Transverse colon (tissue), 4 donors: ENCODE measurements around the gene HTR3B. TPM values are rescaled to one million over a fixed set of nuclear protein-coding genes. Genes with fewer than 3 reads are reported as not detected.
"Not testable (repeated sequence)": the region's sequence is repeated elsewhere in the genome, so short reads cannot be mapped to it uniquely, and the experiment has no call there.

Experiments used
- DNase-seq: peaks from one replicate; pipeline ENCODE4 v3.0.0-alpha.2; 2019
- H3K27ac ChIP-seq, 4 donors: fragments of 200-600 bp; sonication (generic); 2 replicates each; pipeline ENCODE4 v1.5.1; 2016 to 2018; ENCODE audit warnings: inconsistent platforms in 4 of 4
- H3K27me3 ChIP-seq: fragments of 200-600 bp; sonication (generic); 2 replicates; pipeline ENCODE4 v1.5.1; 2017; ENCODE audit warnings: inconsistent platforms
- H3K36me3 ChIP-seq, 4 donors: fragments of 200-600 bp; sonication (generic); 2 replicates each; pipeline ENCODE4 v1.5.1; 2017 to 2019; ENCODE audit warnings: inconsistent platforms in 4 of 4
- H3K4me1 ChIP-seq, 4 donors: fragments of 200-600 bp; sonication (generic); 2 replicates each; pipeline ENCODE4 v1.5.1; 2017 to 2020; ENCODE audit warnings: inconsistent platforms in 4 of 4
- H3K4me3 ChIP-seq, 4 donors: fragments of 200-600 bp; sonication (generic); 1 replicate in 1 of 4; 2 replicates in 3 of 4; pipeline versions ENCODE4 v1.5.1 to v1.6.1; 2017 to 2019; ENCODE audit warnings: inconsistent platforms in 4 of 4
- H3K9me3 ChIP-seq, 2 donors: fragments of 200-600 bp; sonication (generic); 2 replicates each; pipeline ENCODE4 v1.5.1; 2017 to 2019; ENCODE audit warnings: inconsistent platforms in 2 of 2
- EP300 ChIP-seq: sonication (generic); formaldehyde crosslinking; IDR thresholded peaks from one replicate; pipeline ENCODE4 v1.6.1; 2017; ENCODE audit warnings: antibody characterized with exemption, low read depth
- POLR2A ChIP-seq: fragments of 450-650 bp; IDR thresholded peaks from one replicate; pipeline ENCODE4 v1.6.1; 2016; ENCODE audit warnings: antibody characterized with exemption, mild to moderate bottlenecking, moderate library complexity
- POLR2AphosphoS5 ChIP-seq, 3 donors: sonication (generic); formaldehyde crosslinking; IDR thresholded peaks; one replicate each; pipeline ENCODE4 v1.6.1; 2016; ENCODE audit warnings: antibody characterized with exemption in 3 of 3
- WGBS, 2 donors: methylation state at CpG; one replicate each; pipeline ENCODE4 v1.1.5; 2018; ENCODE audit warnings: low coverage in 1 of 2; 5-methylcytosine and 5-hydroxymethylcytosine counted together
- in situ Hi-C, 4 donors: fragments of 200-750 bp; cut with MboI; loops; one replicate each; pipeline versions ENCODE4 v1.15.0 to v1.15.1; 2017; ENCODE audit warnings: low sequenced_read_pairs in 3 of 4, low pct_ligation_motif_present in 1 of 4, low pct_unique_long_range_greater_than_20kb in 1 of 4
- intact Hi-C: fragments of 100-400 bp; cut with DNase I; formaldehyde crosslinking; loops from one replicate; pipeline ENCODE4 v1.15.1; 2023; ENCODE audit warnings: low total_unique reads
- total RNA-seq, 4 donors: library from RNA; depleted of rRNA; stranded (reverse); fragments of >200 nt; gene quantifications; one replicate each; pipeline ENCODE4 v1.1.0, GENCODE V29; 2016
- TF ChIP-seq, protein P1 (sequence below), 5 experiments: fragments of 200-600 bp in 3 of 5; fragments of 450-650 bp in 2 of 5; sonication (generic) in 3 of 5; IDR thresholded peaks; 1 replicate in 2 of 5; 2 replicates in 3 of 5; pipeline ENCODE4 v1.5.1; 2016 to 2017; ENCODE audit warnings: antibody characterized with exemption in 5 of 5, inconsistent platforms in 3 of 5, mild to moderate bottlenecking in 2 of 5, moderate library complexity in 1 of 5

The HTR3B gene
- total RNA-seq, 4 donors from 2014 or later = 0.14 TPM; not detected in 3

DNA sequence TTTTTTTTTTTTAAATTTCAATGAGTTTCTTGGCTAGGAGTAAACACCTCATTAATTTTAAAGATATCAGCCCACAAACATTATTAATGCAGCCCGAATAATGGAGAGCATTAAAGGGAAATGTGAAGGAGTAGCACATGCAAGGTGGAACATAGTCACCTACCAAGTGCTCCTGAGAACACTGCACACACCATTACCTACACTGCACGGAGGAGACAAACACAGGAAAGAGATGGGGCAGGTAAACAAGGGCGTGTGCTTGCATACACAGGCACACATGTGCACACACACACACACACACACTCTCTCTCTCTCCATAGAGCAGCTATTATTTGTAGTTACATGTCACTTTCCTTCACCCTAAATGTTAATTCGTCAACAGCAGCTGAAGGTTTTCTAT is 30.2 kb downstream of the HTR3B start:
- intact Hi-C loops (no loop called here), in situ Hi-C loops (no loop called here)
- no peak overlapping the region for H3K27ac ChIP-seq
- no peaks in the 10 kb centered on the region for H3K9me3 ChIP-seq
- no peaks in the 10 kb centered on the region for H3K27me3 ChIP-seq
- TF ChIP-seq EP300 (no peak), POLR2AphosphoS5 (IDR thresholded peaks at IDR 0.05) (no peak), POLR2A (no peak)
- TF ChIP-seq, protein P1, sequence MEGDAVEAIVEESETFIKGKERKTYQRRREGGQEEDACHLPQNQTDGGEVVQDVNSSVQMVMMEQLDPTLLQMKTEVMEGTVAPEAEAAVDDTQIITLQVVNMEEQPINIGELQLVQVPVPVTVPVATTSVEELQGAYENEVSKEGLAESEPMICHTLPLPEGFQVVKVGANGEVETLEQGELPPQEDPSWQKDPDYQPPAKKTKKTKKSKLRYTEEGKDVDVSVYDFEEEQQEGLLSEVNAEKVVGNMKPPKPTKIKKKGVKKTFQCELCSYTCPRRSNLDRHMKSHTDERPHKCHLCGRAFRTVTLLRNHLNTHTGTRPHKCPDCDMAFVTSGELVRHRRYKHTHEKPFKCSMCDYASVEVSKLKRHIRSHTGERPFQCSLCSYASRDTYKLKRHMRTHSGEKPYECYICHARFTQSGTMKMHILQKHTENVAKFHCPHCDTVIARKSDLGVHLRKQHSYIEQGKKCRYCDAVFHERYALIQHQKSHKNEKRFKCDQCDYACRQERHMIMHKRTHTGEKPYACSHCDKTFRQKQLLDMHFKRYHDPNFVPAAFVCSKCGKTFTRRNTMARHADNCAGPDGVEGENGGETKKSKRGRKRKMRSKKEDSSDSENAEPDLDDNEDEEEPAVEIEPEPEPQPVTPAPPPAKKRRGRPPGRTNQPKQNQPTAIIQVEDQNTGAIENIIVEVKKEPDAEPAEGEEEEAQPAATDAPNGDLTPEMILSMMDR (IDR thresholded peaks at IDR 0.05) = no peak
- DNase-seq = no peak
- no peaks in the 10 kb centered on the region for H3K36me3 ChIP-seq
- H3K4me3 ChIP-seq = no peak overlapping the region
- no peaks in the 10 kb centered on the region for H3K4me1 ChIP-seq
- WGBS, 2 donors = 59 to 62% methylated on average over 4 of the region's 4 CpGs

DNA sequence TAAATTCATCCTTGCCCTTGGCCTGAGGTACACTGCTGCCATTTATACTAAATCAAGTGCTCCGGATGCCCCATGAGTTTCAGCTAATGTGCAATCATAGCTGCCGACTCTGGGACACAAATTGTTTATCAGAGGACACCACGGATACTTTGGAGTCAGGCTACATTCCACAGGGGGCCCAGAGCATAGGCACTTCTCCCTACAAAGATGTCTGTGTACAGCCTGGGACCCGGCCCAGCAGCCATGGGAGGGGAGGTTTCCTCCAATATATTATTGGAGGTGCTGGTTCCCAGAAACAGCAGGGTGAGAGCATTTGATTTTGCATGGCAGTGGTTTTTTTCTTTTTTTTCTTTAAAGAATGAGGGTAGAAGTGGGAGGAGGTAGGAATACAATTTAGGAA is 31.3 kb downstream of the HTR3B start:
- H3K36me3 ChIP-seq = no peaks in the 10 kb centered on the region
- H3K4me3 ChIP-seq = no peak overlapping the region
- in situ Hi-C loops (no loop called here), intact Hi-C loops (no loop called here)
- no peaks in the 10 kb centered on the region for H3K9me3 ChIP-seq
- no peak for DNase-seq
- H3K4me1 ChIP-seq = no peaks in the 10 kb centered on the region
- no peaks in the 10 kb centered on the region for H3K27me3 ChIP-seq
- no peak overlapping the region for H3K27ac ChIP-seq
- TF ChIP-seq POLR2AphosphoS5 (IDR thresholded peaks at IDR 0.05) (no peak), EP300 (no peak), POLR2A (no peak)
- TF ChIP-seq, protein P1 (IDR thresholded peaks at IDR 0.05) = no peak
- WGBS, 2 donors = 69 to 100% methylated on average over 1 to 4 of the region's 4 CpGs

DNA sequence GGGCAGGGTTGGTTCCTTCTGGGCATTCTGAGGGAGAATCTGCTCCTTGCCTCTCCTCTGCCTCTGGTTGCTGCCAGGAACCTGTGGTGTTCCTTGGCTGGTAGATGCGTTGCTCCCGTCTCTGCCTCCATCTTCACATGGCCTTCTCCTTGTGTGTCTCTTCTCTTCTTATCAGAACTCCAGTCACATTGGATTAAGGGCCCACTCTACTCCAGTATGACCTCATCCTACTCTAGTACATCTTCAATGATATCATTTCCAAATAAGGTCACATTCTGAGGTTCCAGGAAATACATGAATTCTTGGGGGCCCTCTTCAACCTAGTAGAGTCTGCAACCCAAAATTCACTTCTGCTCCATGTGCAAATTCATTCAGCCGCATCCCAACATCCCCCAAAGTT is 33.3 kb downstream of the HTR3B start:
- TF ChIP-seq POLR2A = no peak
- H3K36me3 ChIP-seq = no peaks in the 10 kb centered on the region
- WGBS, 2 donors = 57 to 100% methylated on average over 1 to 3 of the region's 3 CpGs
- H3K27me3 ChIP-seq = no peaks in the 10 kb centered on the region
- H3K9me3 ChIP-seq = no peaks in the 10 kb centered on the region
- H3K4me3 ChIP-seq = no peak overlapping the region
- intact Hi-C loops = no loop called here
- DNase-seq = no peak
- no peak overlapping the region for H3K27ac ChIP-seq
- in situ Hi-C loops = no loop called here
- H3K4me1 ChIP-seq = no peaks in the 10 kb centered on the region

- no peak for TF ChIP-seq POLR2A
- TF ChIP-seq, protein P1 (IDR thresholded peaks at IDR 0.05) = no peak
- no peak for TF ChIP-seq POLR2AphosphoS5 (IDR thresholded peaks at IDR 0.05)
- no peak for TF ChIP-seq EP300
- Histone ChIP-seq H3K4me3 (no peak overlapping the region), H3K27ac (no peak overlapping the region), H3K9me3 (no peaks in the 10 kb centered on the region), H3K4me1 (no peaks in the 10 kb centered on the region), H3K27me3 (no peaks in the 10 kb centered on the region), H3K36me3 (no peaks in the 10 kb centered on the region)
- DNase-seq = no peak
- 79 to 93% methylated on average over 3 to 8 of the region's 8 CpGs for WGBS, 2 donors
- intact Hi-C loops = no loop called here
- in situ Hi-C loops = no loop called here
Observed at GRCh38 chr11:113942256-113942655, 37.7 kb downstream of the HTR3B start.

DNA sequence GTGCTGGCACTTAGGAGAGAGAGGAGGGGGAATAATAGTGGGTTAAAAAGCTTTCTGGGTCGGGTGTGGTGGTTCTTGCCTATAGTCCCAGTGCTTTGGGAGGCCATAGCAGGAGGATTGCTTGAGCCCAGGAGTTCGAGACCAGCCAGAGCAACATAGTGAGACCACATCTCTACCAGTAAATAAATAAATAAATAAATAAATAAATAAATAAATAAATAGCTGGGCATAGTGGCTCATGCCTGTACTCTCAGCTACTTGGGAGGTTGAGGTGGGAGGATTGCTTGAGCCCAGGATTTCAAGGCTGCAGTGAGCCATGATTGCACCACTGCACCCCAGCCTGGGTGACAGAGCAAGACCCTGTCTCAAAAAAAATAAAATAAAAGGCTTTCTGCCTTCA is 41.6 kb downstream of the HTR3B start:
- in situ Hi-C loops = not testable (repeated sequence)

More for the DNA sequence above, 41.6 kb downstream of the HTR3B start:
- DNase-seq, H3K36me3 ChIP-seq, H3K9me3 ChIP-seq, H3K4me3 ChIP-seq, intact Hi-C loops, H3K27me3 ChIP-seq, H3K4me1 ChIP-seq, H3K27ac ChIP-seq: not testable (repeated sequence)
- 69% methylated on average over 2 of the region's 2 CpGs; no CpG with 5 or more reads in 1 of the 2 donors for WGBS, 2 donors
